ENCODE measurements around the gene PPP2R1B.

DNA sequence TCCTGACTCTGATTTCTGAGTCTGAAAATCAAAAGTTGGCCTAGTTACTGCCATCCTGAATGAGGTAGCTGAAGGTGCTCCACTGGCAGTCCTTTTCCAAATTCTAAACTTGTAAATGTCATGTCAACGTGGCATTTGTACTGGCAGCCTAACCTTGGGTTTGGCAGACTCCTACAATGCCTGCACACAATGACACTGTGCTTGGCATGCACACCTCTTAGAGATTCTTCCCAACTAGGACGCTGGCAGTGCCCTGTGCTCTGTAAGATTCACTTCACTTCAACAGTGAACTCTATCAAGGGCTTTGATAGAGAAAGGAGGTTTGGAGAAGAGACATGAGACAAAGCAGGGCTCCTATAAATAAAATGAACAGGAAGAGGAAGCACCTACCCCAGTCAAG lies 21.9 kb upstream of the PPP2R1B start:
- TF ChIP-seq, protein P1, sequence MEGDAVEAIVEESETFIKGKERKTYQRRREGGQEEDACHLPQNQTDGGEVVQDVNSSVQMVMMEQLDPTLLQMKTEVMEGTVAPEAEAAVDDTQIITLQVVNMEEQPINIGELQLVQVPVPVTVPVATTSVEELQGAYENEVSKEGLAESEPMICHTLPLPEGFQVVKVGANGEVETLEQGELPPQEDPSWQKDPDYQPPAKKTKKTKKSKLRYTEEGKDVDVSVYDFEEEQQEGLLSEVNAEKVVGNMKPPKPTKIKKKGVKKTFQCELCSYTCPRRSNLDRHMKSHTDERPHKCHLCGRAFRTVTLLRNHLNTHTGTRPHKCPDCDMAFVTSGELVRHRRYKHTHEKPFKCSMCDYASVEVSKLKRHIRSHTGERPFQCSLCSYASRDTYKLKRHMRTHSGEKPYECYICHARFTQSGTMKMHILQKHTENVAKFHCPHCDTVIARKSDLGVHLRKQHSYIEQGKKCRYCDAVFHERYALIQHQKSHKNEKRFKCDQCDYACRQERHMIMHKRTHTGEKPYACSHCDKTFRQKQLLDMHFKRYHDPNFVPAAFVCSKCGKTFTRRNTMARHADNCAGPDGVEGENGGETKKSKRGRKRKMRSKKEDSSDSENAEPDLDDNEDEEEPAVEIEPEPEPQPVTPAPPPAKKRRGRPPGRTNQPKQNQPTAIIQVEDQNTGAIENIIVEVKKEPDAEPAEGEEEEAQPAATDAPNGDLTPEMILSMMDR (IDR thresholded peaks at IDR 0.05), result no peak
- no peak for TF ChIP-seq POLR2A (IDR thresholded peaks at IDR 0.05)
- TF ChIP-seq POLR2AphosphoS5 (IDR thresholded peaks at IDR 0.05; ENCODE audit: insufficient read depth in 1 of 2, low read depth in 1 of 2), result no peak
